C4-2B (cell line): Measurements from ENCODE around the gene ITGA5.
A peak's percentile ranks its signal among the peaks of the same experiment; 100 is the strongest.

Source experiments
- H3K27ac ChIP-seq: fragments of 450-650 bp; 2 replicates; pipeline ENCODE4 v1.5.1; 2017
- CTCF ChIP-seq: fragments of 450-650 bp; conservative IDR thresholded peaks from 2 replicates; pipeline ENCODE4 v1.5.1; 2017; ENCODE audit warnings: mild to moderate bottlenecking
- ZFX ChIP-seq: fragments of 450-650 bp; IDR thresholded peaks from 2 replicates; pipeline ENCODE4 v1.6.1; 2017

Gene ITGA5

GRCh38 chr12:54359762-54360351 lies 59.2 kb downstream of the ITGA5 start:
- peak overlapping the region; percentile 86 for H3K27ac ChIP-seq
- TF ChIP-seq ZFX = no peak
- TF ChIP-seq CTCF = no peak

GRCh38 chr12:54358945-54359761 lies 59.9 kb downstream of the ITGA5 start:
- peak overlapping the region; percentile 86 for H3K27ac ChIP-seq
- TF ChIP-seq CTCF = no peak
- no peak for TF ChIP-seq ZFX

- TF ChIP-seq CTCF (no peak), ZFX (no peak)
- peak overlapping the region; percentile 86 for H3K27ac ChIP-seq
Measured at GRCh38 chr12:54358191-54358944, 60.7 kb downstream of the ITGA5 start.

- peak overlapping the region; percentile 86 for H3K27ac ChIP-seq
- TF ChIP-seq CTCF = no peak
- TF ChIP-seq ZFX = no peak
Measured at GRCh38 chr12:54357506-54358190, 61.4 kb downstream of the ITGA5 start.

- peak overlapping the region; percentile 86; the same call in 1 of the 2 replicates for H3K27ac ChIP-seq
Measured at GRCh38 chr12:54356951-54357356, 62.1 kb downstream of the ITGA5 start.

GRCh38 chr12:54356228-54356627 lies 62.8 kb downstream of the ITGA5 start:
- TF ChIP-seq ZFX (no peak), CTCF (no peak)
- H3K27ac ChIP-seq = no peak overlapping the region

More at GRCh38 chr12:54356951-54357356, 62.1 kb downstream of the ITGA5 start:
- TF ChIP-seq CTCF (no peak), ZFX (no peak)
